ENCODE data around the gene AANAT.
A peak's percentile ranks its signal among the peaks of the same experiment; 100 is the strongest.

Gene AANAT

GRCh38 chr17:76490112-76490710, 22.8 kb downstream of the AANAT start:
- no peak for DNase-seq (ENCODE audit: low read depth in 2 of 2)

- no peak for DNase-seq (ENCODE audit: low read depth in 2 of 2)
These were observed 24.1 kb downstream of the AANAT start for GRCh38 chr17:76491271-76492122.

- DNase-seq (ENCODE audit: low read depth in 2 of 2): no peak
These were observed 25.0 kb downstream of the AANAT start for GRCh38 chr17:76492123-76492988.

GRCh38 chr17:76492989-76493501, 25.6 kb downstream of the AANAT start:
- DNase-seq (ENCODE audit: low read depth in 2 of 2): peak in 1 of 2 experiments; percentile 45

- DNase-seq (ENCODE audit: low read depth in 2 of 2): no peak
These were observed 26.2 kb downstream of the AANAT start for GRCh38 chr17:76493505-76494167.

- DNase-seq (ENCODE audit: low read depth in 2 of 2): no peak
These were observed 28.4 kb downstream of the AANAT start for GRCh38 chr17:76495663-76496400.

- no peak for DNase-seq (ENCODE audit: low read depth in 2 of 2)
These were observed 29.1 kb downstream of the AANAT start for GRCh38 chr17:76496464-76496863.

GRCh38 chr17:76497699-76497978, 30.2 kb downstream of the AANAT start:
- no peak for DNase-seq (ENCODE audit: low read depth in 2 of 2)

- DNase-seq (ENCODE audit: low read depth in 2 of 2): no peak
These were observed 30.8 kb downstream of the AANAT start for GRCh38 chr17:76497979-76498875.

GRCh38 chr17:76498876-76499251, 31.5 kb downstream of the AANAT start:
- DNase-seq (ENCODE audit: low read depth in 2 of 2): no peak

GRCh38 chr17:76499267-76499667, 31.9 kb downstream of the AANAT start:
- no peak for DNase-seq (ENCODE audit: low read depth in 2 of 2)

- no peak for DNase-seq (ENCODE audit: low read depth in 2 of 2)
These were observed 32.8 kb downstream of the AANAT start for GRCh38 chr17:76500074-76500746.

- DNase-seq (ENCODE audit: low read depth in 2 of 2): no peak
These were observed 33.3 kb downstream of the AANAT start for GRCh38 chr17:76500747-76501017.

GRCh38 chr17:76501018-76501826, 33.8 kb downstream of the AANAT start, which contains the start of gene RHBDF2:
Gene RHBDF2, minus strand, starts transcription at chr17:76501423. Its CDS starts 19,899 bp downstream, at chr17:76481524.
- peak; percentile 91 to 95 for DNase-seq (ENCODE audit: low read depth in 2 of 2)

- no peak for DNase-seq (ENCODE audit: low read depth in 2 of 2)
These were observed 34.5 kb downstream of the AANAT start for GRCh38 chr17:76501827-76502307.

- no peak for DNase-seq (ENCODE audit: low read depth in 2 of 2)
These were observed 35.2 kb downstream of the AANAT start for GRCh38 chr17:76502341-76503211.

GRCh38 chr17:76504117-76504516, 36.7 kb downstream of the AANAT start:
- DNase-seq (ENCODE audit: low read depth in 2 of 2): no peak
